ENCODE measurements around the gene CST7. TPM values are rescaled to one million over a fixed set of nuclear protein-coding genes. Genes with fewer than 3 reads are reported as not detected.

The CST7 gene
- total and polyA plus RNA-seq, 2 donors from 2014 or later = 1.4 to 3.7 TPM

DNA sequence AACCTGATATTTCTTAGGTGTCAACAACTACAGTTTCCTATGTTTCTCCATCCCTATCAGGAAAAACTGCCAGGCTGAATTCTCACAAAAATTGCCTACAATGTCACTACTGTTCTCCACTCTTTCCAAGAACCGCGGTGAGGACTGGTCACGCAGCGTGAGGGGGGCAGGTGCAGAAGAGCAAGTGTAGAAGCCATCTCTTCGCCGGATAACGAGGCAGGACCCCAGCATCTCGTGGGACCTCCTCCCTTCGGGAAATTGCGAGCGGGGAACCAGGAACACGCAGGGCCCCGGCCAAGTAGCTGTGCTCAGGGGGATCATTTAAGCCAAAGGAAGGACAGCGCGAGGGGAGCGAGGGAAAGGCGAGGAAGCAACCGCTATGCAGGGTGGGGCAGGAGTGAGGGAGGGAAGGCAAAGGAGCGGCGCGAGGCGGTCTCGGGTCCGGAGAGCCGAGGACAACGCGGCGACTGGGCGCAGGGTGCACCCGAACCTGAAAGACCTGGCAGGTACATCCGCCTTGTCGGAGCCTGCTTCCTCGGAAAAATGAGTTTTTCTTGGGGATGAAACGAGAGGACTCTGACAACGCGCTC, 42.9 kb downstream of the CST7 start:
- Histone ChIP-seq H3K4me1 (ENCODE audit: control insufficient read depth in 2 of 3, insufficient read depth in 2 of 3, low read depth in 1 of 3, low read length in 3 of 3) (peaks cover 0 to 12% (median 6%) of the 10 kb centered on the region in 3 donors), H3K9ac (ENCODE audit: low read length in 3 of 3) (peak overlapping the region; percentile 69 to 87 (median 87)), H3K9me3 (ENCODE audit: control insufficient read depth in 2 of 3, insufficient read depth in 1 of 3, low read length in 3 of 3) (no peaks in the 10 kb centered on the region), H3K27me3 (ENCODE audit: control insufficient read depth, insufficient read depth, low read length) (no peaks in the 10 kb centered on the region), H3K36me3 (ENCODE audit: control insufficient read depth in 2 of 3, insufficient read depth in 3 of 3, low read length in 3 of 3) (no peaks in the 10 kb centered on the region), H3K27ac (ENCODE audit: low read depth in 2 of 2, low read length in 2 of 2) (peak overlapping the region; percentile 68 to 82), H3K4me3 (ENCODE audit: low read length in 3 of 3) (peak overlapping the region; percentile 71 to 88 (median 86))
- DNase-seq = peak in 2 of 5 donors; percentile 51 to 85
- FAIRE-seq = no peak
- TF ChIP-seq, protein P1, sequence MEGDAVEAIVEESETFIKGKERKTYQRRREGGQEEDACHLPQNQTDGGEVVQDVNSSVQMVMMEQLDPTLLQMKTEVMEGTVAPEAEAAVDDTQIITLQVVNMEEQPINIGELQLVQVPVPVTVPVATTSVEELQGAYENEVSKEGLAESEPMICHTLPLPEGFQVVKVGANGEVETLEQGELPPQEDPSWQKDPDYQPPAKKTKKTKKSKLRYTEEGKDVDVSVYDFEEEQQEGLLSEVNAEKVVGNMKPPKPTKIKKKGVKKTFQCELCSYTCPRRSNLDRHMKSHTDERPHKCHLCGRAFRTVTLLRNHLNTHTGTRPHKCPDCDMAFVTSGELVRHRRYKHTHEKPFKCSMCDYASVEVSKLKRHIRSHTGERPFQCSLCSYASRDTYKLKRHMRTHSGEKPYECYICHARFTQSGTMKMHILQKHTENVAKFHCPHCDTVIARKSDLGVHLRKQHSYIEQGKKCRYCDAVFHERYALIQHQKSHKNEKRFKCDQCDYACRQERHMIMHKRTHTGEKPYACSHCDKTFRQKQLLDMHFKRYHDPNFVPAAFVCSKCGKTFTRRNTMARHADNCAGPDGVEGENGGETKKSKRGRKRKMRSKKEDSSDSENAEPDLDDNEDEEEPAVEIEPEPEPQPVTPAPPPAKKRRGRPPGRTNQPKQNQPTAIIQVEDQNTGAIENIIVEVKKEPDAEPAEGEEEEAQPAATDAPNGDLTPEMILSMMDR (IDR thresholded peaks at IDR 0.05; ENCODE audit: borderline replicate concordance, extremely low read depth, insufficient read depth) = no peak
- intact Hi-C loops (cut with DNase I) = loop anchor here (10.0 kb wide), 1 partner anchor 183 kb away; no protein-coding TSS in a partner anchor

DNA sequence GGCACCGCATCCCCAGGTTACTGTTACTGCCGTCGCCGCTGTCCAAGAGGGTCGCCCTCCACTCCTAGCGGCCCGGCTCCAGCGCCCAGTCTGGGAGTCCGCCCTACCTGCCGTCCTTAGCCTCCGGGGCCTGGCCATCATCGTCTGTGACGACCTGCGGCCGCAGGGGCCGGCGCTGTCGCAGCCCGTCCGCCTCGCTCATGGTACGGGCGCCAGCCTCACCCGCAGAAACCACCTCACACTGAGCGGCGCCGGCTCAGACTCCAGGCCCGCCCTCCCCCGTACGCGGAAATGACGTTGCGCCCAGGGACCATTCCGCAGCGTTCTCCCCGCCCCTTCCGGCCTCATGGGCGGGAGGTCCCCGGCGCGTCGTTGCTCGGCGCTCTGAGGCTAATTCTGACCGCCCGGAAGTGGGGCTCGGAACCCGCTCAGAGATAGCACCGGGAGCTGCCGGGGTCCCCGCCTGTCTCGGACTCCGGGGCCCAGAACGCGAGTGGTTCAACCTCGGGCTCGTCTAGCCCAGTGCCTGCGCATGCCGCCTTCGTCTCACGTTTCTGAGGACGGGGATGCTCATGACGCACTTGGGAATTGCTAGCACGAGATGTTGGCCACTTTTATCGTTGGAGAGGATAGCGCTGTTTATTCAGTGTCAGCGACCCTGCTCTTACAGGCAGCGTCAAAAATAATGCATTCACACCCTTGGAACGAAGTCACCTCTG, 43.6 kb downstream of the CST7 start, which contains the start of gene APMAP:
TSS of gene APMAP (minus strand) at position 265 of the 719 bp plus-strand sequence. CDS start at position 202, 63 bp downstream.
- peak within 1 kb of the TSS; percentile 69 to 87 (median 87) for H3K9ac ChIP-seq (ENCODE audit: low read length in 3 of 3)
- H3K4me1 ChIP-seq (ENCODE audit: control insufficient read depth in 2 of 3, insufficient read depth in 2 of 3, low read depth in 1 of 3, low read length in 3 of 3) = peaks cover 0 to 12% (median 6%) of the 10 kb centered on the region in 3 donors
- TF ChIP-seq, protein P1 (IDR thresholded peaks at IDR 0.05; ENCODE audit: borderline replicate concordance, extremely low read depth, insufficient read depth) = no peak
- DNase-seq (peak; percentile 95 to 99 (median 97)), FAIRE-seq (peak; percentile 27)
- no peaks in the 10 kb centered on the region for H3K9me3 ChIP-seq (ENCODE audit: control insufficient read depth in 2 of 3, insufficient read depth in 1 of 3, low read length in 3 of 3)
- no peaks in the 10 kb centered on the region for H3K36me3 ChIP-seq (ENCODE audit: control insufficient read depth in 2 of 3, insufficient read depth in 3 of 3, low read length in 3 of 3)
- peak within 1 kb of the TSS; percentile 71 to 94 (median 86) for H3K4me3 ChIP-seq (ENCODE audit: low read length in 3 of 3)
- H3K27ac ChIP-seq (ENCODE audit: low read depth in 2 of 2, low read length in 2 of 2) = peak within 1 kb of the TSS; percentile 92 to 95
- no peaks in the 10 kb centered on the region for H3K27me3 ChIP-seq (ENCODE audit: control insufficient read depth, insufficient read depth, low read length)
- intact Hi-C loops (cut with DNase I) = loop anchor here (10.0 kb wide), 1 partner anchor 182 kb away; no protein-coding TSS in a partner anchor

DNA sequence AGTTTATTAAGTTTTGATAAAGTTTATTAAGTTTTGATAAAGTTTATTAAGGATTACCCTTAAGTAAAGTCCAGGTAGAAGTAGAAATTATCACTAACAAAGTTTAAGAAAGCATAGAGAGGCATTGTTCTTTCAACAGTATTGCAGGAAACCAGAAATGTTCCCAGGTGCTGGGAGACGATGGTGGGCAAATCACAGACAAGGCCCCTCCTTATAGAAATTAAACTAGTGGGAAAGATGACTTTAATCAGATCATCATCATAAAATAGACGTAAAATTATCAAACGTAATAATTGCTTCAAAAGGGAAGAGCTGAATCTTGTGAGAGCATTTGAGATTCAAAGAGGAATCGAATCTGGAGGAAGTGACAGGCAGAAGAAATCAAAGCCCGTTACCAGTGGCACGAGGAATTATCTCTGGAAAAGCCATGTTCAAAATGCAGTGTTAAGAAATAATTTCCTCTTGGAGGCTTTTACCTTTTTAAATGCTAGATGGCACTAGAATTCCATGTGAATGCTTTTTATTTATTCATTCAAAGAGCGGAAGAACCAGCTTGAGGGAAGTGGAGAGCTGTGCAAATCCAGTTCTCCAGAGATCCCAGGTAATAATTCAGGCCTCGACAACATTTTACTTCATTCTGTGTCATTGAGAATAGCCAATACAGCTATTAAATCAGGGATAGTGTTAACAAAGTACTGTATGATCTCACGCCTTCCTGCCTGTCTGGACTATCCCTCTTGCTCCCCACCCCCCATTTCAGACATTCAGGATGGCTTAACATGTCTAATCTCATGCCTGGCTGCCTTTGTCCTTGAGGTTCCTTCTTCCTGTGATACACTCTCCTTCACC, 44.5 kb downstream of the CST7 start:
- Histone ChIP-seq H3K27me3 (ENCODE audit: control insufficient read depth, insufficient read depth, low read length) (no peaks in the 10 kb centered on the region), H3K9me3 (ENCODE audit: control insufficient read depth in 2 of 3, insufficient read depth in 1 of 3, low read length in 3 of 3) (no peaks in the 10 kb centered on the region), H3K4me3 (ENCODE audit: low read length in 3 of 3) (peak overlapping the region in 2 of 3 donors; percentile 86 to 94), H3K27ac (ENCODE audit: low read depth in 2 of 2, low read length in 2 of 2) (peak overlapping the region; percentile 92 to 95), H3K36me3 (ENCODE audit: control insufficient read depth in 2 of 3, insufficient read depth in 3 of 3, low read length in 3 of 3) (no peaks in the 10 kb centered on the region), H3K4me1 (ENCODE audit: control insufficient read depth in 2 of 3, insufficient read depth in 2 of 3, low read depth in 1 of 3, low read length in 3 of 3) (peaks cover 0 to 12% (median 6%) of the 10 kb centered on the region in 3 donors), H3K9ac (ENCODE audit: low read length in 3 of 3) (peak overlapping the region in 2 of 3 donors; percentile 86 to 87)
- DNase-seq (peak in 3 of 5 donors; percentile 37 to 72 (median 68)), FAIRE-seq (no peak)
- TF ChIP-seq, protein P1 (IDR thresholded peaks at IDR 0.05; ENCODE audit: borderline replicate concordance, extremely low read depth, insufficient read depth) = peak; percentile 52
- intact Hi-C loops (cut with DNase I) = loop anchor here (10.0 kb wide), 1 partner anchor 181 kb away; no protein-coding TSS in a partner anchor
